ENCODE results near the gene GEMIN7.
A peak's percentile ranks its signal among the peaks of the same experiment; 100 is the strongest.

GEMIN7 gene

GRCh38 chr19:45046355-45046754 is 32.7 kb upstream of the GEMIN7 start:
- Histone ChIP-seq H3K9me2 (replicated peaks; ENCODE audit: insufficient read depth, low read length) (no peaks in the 10 kb centered on the region), H3F3A (ENCODE audit: insufficient read depth, low read length) (peaks cover 44% of the 10 kb centered on the region), H3K27ac (ENCODE audit: low read length) (peak overlapping the region; percentile 77), H4K20me1 (ENCODE audit: insufficient read depth, low read length) (no peaks in the 10 kb centered on the region), H3K4me2 (ENCODE audit: low read depth, low read length) (peak overlapping the region; percentile 71), H3K36me3 (replicated peaks; ENCODE audit: insufficient read depth, low read length) (peaks cover 11% of the 10 kb centered on the region; the same call in 1 of the 2 replicates), H3K79me2 (ENCODE audit: low read length) (peaks cover 89% of the 10 kb centered on the region), H3K4me3 (ENCODE audit: low read length) (peak overlapping the region; percentile 44), H3K9ac (ENCODE audit: low read length) (peak overlapping the region; percentile 36; the same call in 1 of the 2 replicates), H3K4me1 (ENCODE audit: low read length) (peaks cover 54% of the 10 kb centered on the region), H3K27me3 (replicated peaks; ENCODE audit: insufficient read depth, low read length) (no peaks in the 10 kb centered on the region), H3K9me3 (replicated peaks; ENCODE audit: insufficient read depth, low read length) (no peaks in the 10 kb centered on the region), H2AFZ (ENCODE audit: low read length) (no peak overlapping the region)
- no peak for DNase-seq
- TF ChIP-seq EZH2 (optimal IDR thresholded peaks at IDR 0.05; ENCODE audit: low read depth, low read length), result no peak
- TF ChIP-seq CTCF (IDR thresholded peaks at IDR 0.05; ENCODE audit: low read length), result no peak
- TF ChIP-seq EZH2phosphoT487 (IDR thresholded peaks at IDR 0.05; ENCODE audit: low read length), result no peak

GRCh38 chr19:45047188-45047797 is 31.8 kb upstream of the GEMIN7 start:
- Histone ChIP-seq H3K79me2 (ENCODE audit: low read length) (peaks cover 89% of the 10 kb centered on the region), H3K4me2 (ENCODE audit: low read depth, low read length) (peak overlapping the region; percentile 71), H3K4me3 (ENCODE audit: low read length) (peak overlapping the region; percentile 44), H3K27ac (ENCODE audit: low read length) (peak overlapping the region; percentile 77), H4K20me1 (ENCODE audit: insufficient read depth, low read length) (no peaks in the 10 kb centered on the region), H3K4me1 (ENCODE audit: low read length) (peaks cover 49% of the 10 kb centered on the region), H3K27me3 (replicated peaks; ENCODE audit: insufficient read depth, low read length) (no peaks in the 10 kb centered on the region), H3K9me2 (replicated peaks; ENCODE audit: insufficient read depth, low read length) (no peaks in the 10 kb centered on the region), H2AFZ (ENCODE audit: low read length) (no peak overlapping the region), H3F3A (ENCODE audit: insufficient read depth, low read length) (peaks cover 44% of the 10 kb centered on the region), H3K9me3 (replicated peaks; ENCODE audit: insufficient read depth, low read length) (no peaks in the 10 kb centered on the region), H3K36me3 (replicated peaks; ENCODE audit: insufficient read depth, low read length) (peaks cover 13% of the 10 kb centered on the region; the same call in 1 of the 2 replicates), H3K9ac (ENCODE audit: low read length) (peak overlapping the region; percentile 36; the same call in 1 of the 2 replicates)
- peak; percentile 70 for DNase-seq
- no peak for TF ChIP-seq EZH2 (optimal IDR thresholded peaks at IDR 0.05; ENCODE audit: low read depth, low read length)
- TF ChIP-seq EZH2phosphoT487 (IDR thresholded peaks at IDR 0.05; ENCODE audit: low read length), result no peak
- peak; percentile 12; the same call in 1 of the 2 replicates for TF ChIP-seq CTCF (IDR thresholded peaks at IDR 0.05; ENCODE audit: low read length)

- Histone ChIP-seq H3K4me3 (ENCODE audit: low read length) (peak overlapping the region; percentile 29; the same call in 1 of the 2 replicates), H3K9me2 (replicated peaks; ENCODE audit: insufficient read depth, low read length) (no peaks in the 10 kb centered on the region), H3K9ac (ENCODE audit: low read length) (peak overlapping the region; percentile 53), H2AFZ (ENCODE audit: low read length) (no peak overlapping the region), H3K79me2 (ENCODE audit: low read length) (peaks cover 88% of the 10 kb centered on the region), H3K36me3 (replicated peaks; ENCODE audit: insufficient read depth, low read length) (peaks cover 13% of the 10 kb centered on the region), H3F3A (ENCODE audit: insufficient read depth, low read length) (peaks cover 44% of the 10 kb centered on the region), H3K4me1 (ENCODE audit: low read length) (peaks cover 48% of the 10 kb centered on the region), H3K27ac (ENCODE audit: low read length) (peak overlapping the region; percentile 77), H4K20me1 (ENCODE audit: insufficient read depth, low read length) (no peaks in the 10 kb centered on the region), H3K27me3 (replicated peaks; ENCODE audit: insufficient read depth, low read length) (no peaks in the 10 kb centered on the region), H3K9me3 (replicated peaks; ENCODE audit: insufficient read depth, low read length) (no peaks in the 10 kb centered on the region), H3K4me2 (ENCODE audit: low read depth, low read length) (peak overlapping the region; percentile 78)
- DNase-seq, result peak; percentile 77
- TF ChIP-seq EZH2 (optimal IDR thresholded peaks at IDR 0.05; ENCODE audit: low read depth, low read length) (no peak), CTCF (IDR thresholded peaks at IDR 0.05; ENCODE audit: low read length) (peak; percentile 27)
These were observed 29.9 kb upstream of the GEMIN7 start for GRCh38 chr19:45049073-45049736.

Measured in MM.1S (cell line).